Measurements from ENCODE around the gene RBBP7. TPM values are rescaled to one million over a fixed set of nuclear protein-coding genes. Genes with fewer than 3 reads are reported as not detected.

Gene RBBP7
- total RNA-seq, 1 experiment from 2014 or later: 197 TPM

GRCh38 chrX:16807976-16808542 lies 62.1 kb downstream of the RBBP7 start:
- Histone ChIP-seq H3K4me3 (peak overlapping the region; percentile 28; the same call in 1 of the 2 replicates), H3K36me3 (ENCODE audit: low read depth) (no peaks in the 10 kb centered on the region; the same call in 1 of the 2 replicates), H3K9me3 (ENCODE audit: insufficient read depth, low read depth) (no peaks in the 10 kb centered on the region), H3K4me1 (replicated peaks; ENCODE audit: insufficient read depth) (peaks cover 14% of the 10 kb centered on the region), H3F3A (ENCODE audit: insufficient read depth, low read depth) (no peaks in the 10 kb centered on the region; the same call in 1 of the 2 replicates), H2AFZ (no peak overlapping the region), H3K79me2 (ENCODE audit: low read depth) (peaks cover 76% of the 10 kb centered on the region), H3K27ac (peak overlapping the region; percentile 36; the same call in 1 of the 2 replicates), H3K4me2 (peak overlapping the region; percentile 55; the same call in 1 of the 2 replicates), H3K9me2 (ENCODE audit: insufficient read depth) (no peaks in the 10 kb centered on the region), H3K27me3 (ENCODE audit: insufficient read depth, low read depth) (no peaks in the 10 kb centered on the region), H4K20me1 (ENCODE audit: insufficient read depth) (peaks cover 16% of the 10 kb centered on the region)
- peak; percentile 6 to 53 for DNase-seq
- intact Hi-C loops (cut with micrococcal nuclease; ENCODE audit: unreplicated experiment): no loop called here
- BruUV-seq (replicated peaks): no TSS peak
- CTCF ChIA-PET: interaction anchor here (0.6 kb wide), 1 partner anchor 35 kb away, joined by 5 read pairs; no protein-coding TSS in a partner anchor
- POLR2A ChIA-PET (ENCODE audit: unreplicated experiment): interaction anchor here (0.5 kb wide), 1 partner anchor 77 kb away, joined by 3 read pairs; no protein-coding TSS in a partner anchor
- TF ChIP-seq CTCF (conservative IDR thresholded peaks at IDR 0.05): no peak
- no peak for TF ChIP-seq EZH2 (IDR thresholded peaks at IDR 0.05; ENCODE audit: low read depth)

- TF ChIP-seq EZH2 (IDR thresholded peaks at IDR 0.05; ENCODE audit: low read depth): no peak
- no peak for TF ChIP-seq CTCF (conservative IDR thresholded peaks at IDR 0.05)
- no peaks in the 10 kb centered on the region; the same call in 1 of the 2 replicates for H3F3A ChIP-seq (ENCODE audit: insufficient read depth, low read depth)
- H4K20me1 ChIP-seq (ENCODE audit: insufficient read depth): peaks cover 16% of the 10 kb centered on the region
- H3K79me2 ChIP-seq (ENCODE audit: low read depth): peaks cover 73% of the 10 kb centered on the region
- H3K4me1 ChIP-seq (replicated peaks; ENCODE audit: insufficient read depth): peaks cover 14% of the 10 kb centered on the region
- CTCF ChIA-PET: no interaction called here
- no peaks in the 10 kb centered on the region for H3K36me3 ChIP-seq (ENCODE audit: low read depth)
- H3K27ac ChIP-seq: peak overlapping the region; percentile 36; the same call in 1 of the 2 replicates
- intact Hi-C loops (cut with micrococcal nuclease; ENCODE audit: unreplicated experiment): no loop called here
- H3K4me2 ChIP-seq: peak overlapping the region; percentile 55; the same call in 1 of the 2 replicates
- H3K4me3 ChIP-seq: no peak overlapping the region; the same call in 1 of the 2 replicates
- no peaks in the 10 kb centered on the region for H3K9me2 ChIP-seq (ENCODE audit: insufficient read depth)
- no TSS peak for BruUV-seq (replicated peaks)
- H2AFZ ChIP-seq: no peak overlapping the region
- no peaks in the 10 kb centered on the region for H3K27me3 ChIP-seq (ENCODE audit: insufficient read depth, low read depth)
- POLR2A ChIA-PET (ENCODE audit: unreplicated experiment): no interaction called here
- H3K9me3 ChIP-seq (ENCODE audit: insufficient read depth, low read depth): no peaks in the 10 kb centered on the region
- no peak for DNase-seq
Measured at GRCh38 chrX:16807548-16807947, 62.6 kb downstream of the RBBP7 start.

GRCh38 chrX:16804923-16805464 lies 65.2 kb downstream of the RBBP7 start:
- TF ChIP-seq CTCF (conservative IDR thresholded peaks at IDR 0.05) (no peak), EZH2 (IDR thresholded peaks at IDR 0.05; ENCODE audit: low read depth) (no peak)
- Histone ChIP-seq H4K20me1 (ENCODE audit: insufficient read depth) (peaks cover 16% of the 10 kb centered on the region), H3K9me3 (ENCODE audit: insufficient read depth, low read depth) (no peaks in the 10 kb centered on the region), H3K27me3 (ENCODE audit: insufficient read depth, low read depth) (no peaks in the 10 kb centered on the region), H2AFZ (no peak overlapping the region), H3K9me2 (ENCODE audit: insufficient read depth) (no peaks in the 10 kb centered on the region), H3F3A (ENCODE audit: insufficient read depth, low read depth) (no peaks in the 10 kb centered on the region; the same call in 1 of the 2 replicates), H3K4me3 (no peak overlapping the region), H3K4me2 (no peak overlapping the region), H3K36me3 (ENCODE audit: low read depth) (no peaks in the 10 kb centered on the region), H3K4me1 (replicated peaks; ENCODE audit: insufficient read depth) (peaks cover 14% of the 10 kb centered on the region), H3K27ac (no peak overlapping the region), H3K79me2 (ENCODE audit: low read depth) (peaks cover 69% of the 10 kb centered on the region)
- POLR2A ChIA-PET (ENCODE audit: unreplicated experiment): interaction anchor here (0.6 kb wide), 1 partner anchor 33 kb away, joined by 3 read pairs; no protein-coding TSS in a partner anchor
- no peak for DNase-seq
- BruUV-seq (replicated peaks): no TSS peak
- CTCF ChIA-PET: no interaction called here
- intact Hi-C loops (cut with micrococcal nuclease; ENCODE audit: unreplicated experiment): no loop called here
